ENCODE data around the gene PLD3.

DNA sequence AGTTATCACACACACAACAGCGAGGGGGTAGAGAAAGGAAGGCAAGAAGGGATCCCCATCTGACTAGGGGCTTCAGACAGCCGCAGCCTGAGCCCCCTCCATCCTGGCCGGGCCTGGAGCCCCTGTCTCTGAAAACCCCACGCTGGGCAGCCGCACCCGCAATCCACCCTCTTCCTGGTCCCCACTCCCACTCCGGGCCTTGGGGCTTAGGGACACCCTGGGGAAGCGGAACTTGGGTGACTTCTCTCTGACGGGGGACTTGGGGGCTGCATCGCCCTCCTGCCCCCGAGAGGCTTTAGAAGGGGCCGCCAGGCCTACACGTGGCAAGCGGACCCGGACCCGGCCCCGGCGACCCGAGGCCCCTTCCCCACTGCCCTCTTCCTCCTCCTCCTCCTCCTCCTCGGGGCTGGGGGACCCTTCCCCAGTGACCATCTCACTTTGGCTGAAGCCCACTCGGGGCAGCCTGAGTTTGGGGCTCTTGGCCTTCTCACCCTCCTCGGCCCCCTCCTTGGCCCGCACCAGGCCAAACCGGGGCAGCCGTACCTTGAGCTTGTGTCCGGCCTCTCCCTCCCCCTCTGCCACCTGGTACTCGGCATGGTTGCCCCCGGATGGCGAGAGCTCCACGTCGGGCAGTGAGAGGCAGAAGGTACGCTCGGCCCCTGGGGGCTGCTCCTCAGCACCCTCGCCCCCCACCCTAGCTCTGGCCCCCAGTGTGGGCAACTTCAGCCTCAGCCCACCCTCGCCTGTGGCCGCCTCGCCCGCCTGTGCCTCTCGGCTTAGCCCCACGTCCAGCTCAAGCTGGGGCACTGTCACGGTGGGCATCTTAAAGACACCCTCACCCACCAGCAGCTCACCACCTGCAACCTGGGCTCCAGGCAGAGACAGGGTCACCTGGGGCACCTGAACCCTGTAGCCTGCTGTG, 45.7 kb downstream of the PLD3 start:
- no peak for TF ChIP-seq EP300 (IDR thresholded peaks at IDR 0.05; ENCODE audit: borderline replicate concordance)
- no peak for TF ChIP-seq TCF12 (IDR thresholded peaks at IDR 0.05; ENCODE audit: low read depth)
- TF ChIP-seq CEBPB (IDR thresholded peaks at IDR 0.05): no peak
- no peak for TF ChIP-seq RAD21 (IDR thresholded peaks at IDR 0.05; ENCODE audit: low read depth)
- TF ChIP-seq, protein P1, sequence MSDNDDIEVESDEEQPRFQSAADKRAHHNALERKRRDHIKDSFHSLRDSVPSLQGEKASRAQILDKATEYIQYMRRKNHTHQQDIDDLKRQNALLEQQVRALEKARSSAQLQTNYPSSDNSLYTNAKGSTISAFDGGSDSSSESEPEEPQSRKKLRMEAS (IDR thresholded peaks at IDR 0.05): no peak

All from Ishikawa (cell line).